ENCODE measurements around the gene FAM43A.

- TF ChIP-seq, protein P1, sequence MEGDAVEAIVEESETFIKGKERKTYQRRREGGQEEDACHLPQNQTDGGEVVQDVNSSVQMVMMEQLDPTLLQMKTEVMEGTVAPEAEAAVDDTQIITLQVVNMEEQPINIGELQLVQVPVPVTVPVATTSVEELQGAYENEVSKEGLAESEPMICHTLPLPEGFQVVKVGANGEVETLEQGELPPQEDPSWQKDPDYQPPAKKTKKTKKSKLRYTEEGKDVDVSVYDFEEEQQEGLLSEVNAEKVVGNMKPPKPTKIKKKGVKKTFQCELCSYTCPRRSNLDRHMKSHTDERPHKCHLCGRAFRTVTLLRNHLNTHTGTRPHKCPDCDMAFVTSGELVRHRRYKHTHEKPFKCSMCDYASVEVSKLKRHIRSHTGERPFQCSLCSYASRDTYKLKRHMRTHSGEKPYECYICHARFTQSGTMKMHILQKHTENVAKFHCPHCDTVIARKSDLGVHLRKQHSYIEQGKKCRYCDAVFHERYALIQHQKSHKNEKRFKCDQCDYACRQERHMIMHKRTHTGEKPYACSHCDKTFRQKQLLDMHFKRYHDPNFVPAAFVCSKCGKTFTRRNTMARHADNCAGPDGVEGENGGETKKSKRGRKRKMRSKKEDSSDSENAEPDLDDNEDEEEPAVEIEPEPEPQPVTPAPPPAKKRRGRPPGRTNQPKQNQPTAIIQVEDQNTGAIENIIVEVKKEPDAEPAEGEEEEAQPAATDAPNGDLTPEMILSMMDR (conservative IDR thresholded peaks at IDR 0.05; ENCODE audit: low read length): no peak
- TF ChIP-seq EZH2phosphoT487 (IDR thresholded peaks at IDR 0.05; ENCODE audit: borderline replicate concordance, low read depth, low read length): no peak
Measured at GRCh38 chr3:194657439-194657838, 28.2 kb upstream of the FAM43A start.

Measured in OCI-LY7 (cell line).